EL (cell line): ENCODE measurements around the gene PLA2G4F.
A peak's percentile ranks its signal among the peaks of the same experiment; 100 is the strongest.

Experiments
- DNase-seq: peaks from one replicate; pipeline ENCODE4 v3.0.0-alpha.2; 2016

Gene PLA2G4F

DNA sequence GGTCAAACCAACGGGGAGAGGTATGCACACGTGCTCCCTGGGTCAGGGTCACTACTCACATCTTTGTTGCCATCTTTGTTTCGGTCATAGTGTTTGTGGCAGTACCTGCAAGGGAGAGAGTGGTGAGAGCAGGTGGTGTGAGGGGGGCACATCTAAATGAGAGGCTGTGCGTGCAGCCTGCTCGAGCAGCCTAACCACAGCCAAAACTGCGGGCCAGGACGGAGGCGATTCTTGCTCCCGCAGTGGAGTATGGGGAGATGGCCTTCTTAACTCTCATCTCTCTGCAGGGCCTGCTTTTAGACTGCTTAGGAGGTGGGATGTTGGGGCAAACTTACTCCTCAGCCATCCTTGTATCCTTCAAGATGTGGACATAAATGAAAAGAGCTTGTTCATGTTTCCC is 6.9 kb upstream of the PLA2G4F start:
- no peak for DNase-seq

DNA sequence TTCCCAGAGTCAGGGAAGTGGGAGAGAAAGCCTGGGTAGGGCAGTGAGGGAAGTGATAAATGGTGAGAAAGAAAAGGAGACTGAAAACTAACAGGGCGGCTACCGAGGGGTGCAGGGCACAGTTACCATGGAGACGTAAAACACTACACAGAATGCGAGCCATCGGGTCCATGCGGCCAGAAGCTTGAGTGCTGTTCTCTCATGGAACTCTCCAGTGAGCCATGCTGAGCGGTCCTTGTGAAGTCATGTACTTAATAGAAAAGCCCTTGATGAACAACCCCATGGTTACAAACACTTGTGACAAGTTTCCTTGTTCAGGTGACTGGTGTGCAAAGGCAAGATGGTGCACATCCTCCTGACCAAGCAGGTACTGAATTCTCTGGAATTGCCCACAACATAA is 3.7 kb upstream of the PLA2G4F start:
- no peak for DNase-seq

DNA sequence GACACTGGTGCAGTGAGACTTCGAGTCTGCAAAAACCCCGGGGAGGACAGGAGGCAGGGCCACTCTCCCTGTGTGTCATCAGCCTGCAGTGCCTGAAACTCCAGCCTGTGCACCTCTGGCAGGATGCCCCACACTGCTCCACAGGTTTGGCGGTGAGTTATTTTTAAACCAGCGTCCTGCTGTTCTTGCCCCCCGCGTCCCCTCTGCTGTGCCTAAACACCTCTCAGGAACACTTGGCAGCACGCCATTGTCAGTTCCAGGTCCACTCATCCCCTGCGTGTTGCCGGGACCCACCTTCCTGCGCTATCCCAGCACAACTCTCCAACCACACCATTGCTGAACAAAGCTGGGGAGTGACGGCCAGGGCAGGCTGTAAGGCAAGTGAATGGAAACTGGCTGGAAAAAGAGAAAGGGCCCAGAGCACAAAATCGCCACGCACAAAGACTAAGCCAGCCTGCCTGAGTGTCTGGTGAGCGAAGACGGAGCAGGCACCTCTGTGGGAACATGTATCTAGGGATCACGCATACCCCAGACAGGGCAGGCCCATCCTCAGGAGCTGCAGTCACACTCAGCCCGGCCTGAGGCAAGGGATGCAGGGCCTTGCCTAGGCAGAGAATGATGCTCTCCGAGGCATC is 3.1 kb upstream of the PLA2G4F start:
- no peak for DNase-seq

DNA sequence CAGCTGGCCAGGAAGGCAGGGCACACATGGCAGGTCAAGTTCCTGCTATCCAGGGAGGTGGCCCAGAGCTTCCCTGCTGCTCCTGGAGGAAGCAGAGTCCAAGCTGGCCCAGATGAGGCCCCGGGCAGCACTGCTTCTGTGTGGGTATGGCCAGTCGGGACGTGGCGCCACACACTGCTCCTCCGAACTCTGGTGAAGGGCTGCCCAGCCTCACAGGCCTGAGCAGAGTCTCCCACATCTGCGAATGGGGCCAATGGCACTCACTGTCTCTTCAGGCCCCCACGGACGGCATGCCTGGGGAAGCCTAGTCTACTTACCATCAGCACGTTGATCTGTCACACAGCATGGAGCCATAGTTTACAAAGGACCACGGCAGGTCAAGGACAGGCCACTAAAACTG is 2.5 kb upstream of the PLA2G4F start:
- no peak for DNase-seq

DNA sequence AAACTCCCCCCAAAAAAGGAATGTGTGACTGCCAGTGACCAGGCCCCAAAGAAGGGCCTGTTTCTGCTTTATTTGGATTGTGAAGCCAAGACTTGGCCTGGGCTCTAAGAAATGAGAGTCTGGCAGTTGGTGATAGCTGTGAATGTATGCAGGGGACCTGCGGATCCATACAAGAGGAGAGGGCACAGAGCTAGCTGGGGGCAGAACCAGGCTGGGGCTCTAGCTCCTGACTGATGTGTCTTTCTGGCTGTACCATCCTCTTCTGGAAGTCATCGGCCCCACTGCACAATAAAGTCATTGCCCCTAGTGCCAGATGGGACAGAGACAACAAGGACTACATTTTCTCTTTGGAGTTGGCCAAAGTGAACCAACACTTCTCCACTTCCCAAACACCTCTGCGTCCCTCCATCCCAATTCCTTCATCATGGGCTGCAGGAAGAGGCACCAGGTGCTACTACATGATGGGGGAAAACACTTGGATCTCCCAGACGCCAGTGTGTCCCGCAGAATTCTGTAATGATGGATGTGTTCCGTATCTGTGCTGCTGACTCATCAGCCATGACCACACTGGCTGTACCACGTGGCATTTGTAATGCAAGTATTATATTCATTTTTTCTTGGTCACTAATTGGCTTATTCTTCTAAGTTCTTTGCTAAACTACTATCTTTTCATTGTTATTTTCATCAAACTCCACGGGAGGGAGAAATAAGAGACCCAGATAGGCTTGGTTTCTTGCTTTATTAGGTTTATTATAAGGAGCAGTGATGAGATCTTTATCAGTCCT is 1.7 kb upstream of the PLA2G4F start:
- peak; percentile 59 for DNase-seq

DNA sequence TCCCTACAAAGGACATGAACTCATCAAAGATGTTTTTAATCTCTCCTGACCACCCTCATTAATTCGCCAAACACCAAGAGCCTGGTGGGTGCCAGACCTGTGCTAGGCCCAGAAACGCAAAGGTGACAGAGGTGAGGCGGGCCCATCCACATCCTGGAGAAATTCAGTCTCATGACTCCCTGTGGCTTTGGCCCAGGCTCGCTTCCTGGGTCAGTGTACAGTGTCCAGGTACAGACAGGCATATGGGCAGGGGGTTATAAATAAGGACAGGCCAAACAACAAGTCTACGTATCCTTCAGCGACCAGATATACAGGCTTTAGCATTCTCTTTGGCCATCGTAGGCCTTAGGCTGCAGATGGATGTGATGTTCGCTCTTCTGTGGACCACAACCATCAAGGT is 945 bp upstream of the PLA2G4F start:
- no peak for DNase-seq

DNA sequence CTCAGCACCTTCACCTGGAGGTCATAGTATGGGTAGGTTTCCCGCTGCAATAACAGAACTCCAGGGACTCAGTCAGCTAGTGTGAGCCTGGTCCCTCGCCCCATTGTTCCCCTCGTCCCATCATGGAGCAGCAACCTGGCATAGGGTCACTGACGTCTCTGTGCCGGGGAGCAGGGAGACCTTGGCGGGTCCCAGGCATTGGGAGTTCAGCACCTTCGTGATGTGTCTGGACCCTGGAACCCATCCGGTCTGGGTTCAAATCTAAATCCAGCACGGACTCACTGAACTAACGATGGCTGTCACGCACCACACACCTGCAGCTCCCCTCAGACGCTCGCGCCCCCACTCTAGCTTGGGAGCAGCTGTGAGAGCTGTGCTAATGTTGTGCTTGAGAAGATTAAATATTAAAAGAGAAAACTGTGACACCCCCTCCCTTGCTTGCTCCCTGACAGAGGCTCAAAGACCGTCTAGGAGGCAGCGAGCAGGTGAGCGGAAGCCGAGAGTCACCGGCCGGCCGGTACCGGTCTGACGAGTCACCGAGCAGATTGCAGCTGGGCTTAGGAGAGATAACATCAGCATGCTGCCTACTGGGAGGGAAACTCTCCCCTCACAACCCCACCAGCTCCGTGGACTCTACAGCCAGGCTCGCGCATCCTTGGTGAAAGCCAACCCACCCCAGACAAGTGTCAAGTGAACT is 742 bp downstream of the PLA2G4F start:
- no peak for DNase-seq

DNA sequence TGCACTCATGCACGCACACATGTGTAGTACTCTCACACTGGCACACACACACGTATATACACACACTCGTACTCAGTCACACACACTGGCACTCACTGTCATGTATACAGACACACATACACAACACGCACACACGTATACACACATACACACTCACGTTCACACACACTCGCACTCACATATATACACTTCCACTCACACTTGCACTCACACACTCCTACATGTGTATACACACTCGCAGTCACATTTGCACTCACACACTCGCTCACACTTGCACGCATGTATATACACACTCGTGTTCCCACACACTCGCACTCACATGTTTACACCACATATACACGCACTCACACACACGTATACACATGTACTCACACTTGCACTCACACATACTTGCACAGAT is 1.5 kb downstream of the PLA2G4F start:
- DNase-seq: no peak

DNA sequence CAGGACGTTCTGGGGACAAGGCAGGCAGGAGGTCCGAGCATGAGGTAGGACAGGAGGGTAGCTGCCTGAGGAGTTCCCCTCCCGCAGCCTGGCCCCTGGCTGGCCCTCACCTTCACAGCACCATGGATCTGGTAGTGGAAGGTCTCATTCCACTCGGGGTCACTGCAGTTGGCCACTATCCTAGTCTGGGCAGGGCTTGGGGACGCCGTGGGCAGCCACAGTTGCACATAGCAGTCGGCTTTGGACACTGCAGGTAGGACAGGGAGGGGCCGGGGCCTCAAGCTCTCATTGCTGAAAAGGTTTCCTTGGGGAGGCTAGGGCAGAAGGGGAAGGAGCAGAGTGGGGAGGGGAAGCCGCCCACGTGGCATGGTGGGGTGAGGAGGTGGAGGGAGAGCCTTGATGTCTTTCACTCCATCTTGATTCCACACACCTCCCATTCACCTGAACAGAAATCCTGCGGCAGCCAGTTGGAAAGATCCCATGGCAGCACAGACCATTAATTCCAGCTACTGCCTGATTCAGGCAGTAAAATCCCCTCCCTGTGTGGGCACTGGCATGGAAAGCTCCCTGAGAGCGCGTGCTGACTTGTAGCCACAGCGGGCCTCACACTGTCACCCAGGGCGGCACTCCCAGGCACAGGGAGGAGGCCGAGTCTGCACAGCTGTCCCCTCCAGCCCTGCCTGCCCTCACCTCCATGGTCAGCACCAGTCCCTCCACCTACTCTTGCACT is 2.1 kb downstream of the PLA2G4F start:
- no peak for DNase-seq

DNA sequence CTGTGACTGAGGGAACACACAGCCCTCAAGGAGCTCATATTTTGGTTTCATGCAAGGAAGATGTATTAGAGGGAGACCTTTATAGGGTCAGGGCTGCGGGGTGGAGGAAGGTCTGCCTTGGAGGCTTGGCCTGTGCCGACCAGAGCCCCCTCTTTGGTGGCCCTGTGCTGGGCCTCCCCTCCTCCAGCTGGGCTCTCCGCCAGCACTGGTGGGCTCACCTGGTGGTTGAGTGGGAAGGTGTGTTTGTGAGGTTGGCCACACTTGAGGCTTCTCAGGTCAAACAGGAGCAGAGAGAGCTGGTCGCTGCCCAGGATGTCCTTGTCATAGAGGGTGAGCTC is 2.6 kb downstream of the PLA2G4F start:
- no peak for DNase-seq

DNA sequence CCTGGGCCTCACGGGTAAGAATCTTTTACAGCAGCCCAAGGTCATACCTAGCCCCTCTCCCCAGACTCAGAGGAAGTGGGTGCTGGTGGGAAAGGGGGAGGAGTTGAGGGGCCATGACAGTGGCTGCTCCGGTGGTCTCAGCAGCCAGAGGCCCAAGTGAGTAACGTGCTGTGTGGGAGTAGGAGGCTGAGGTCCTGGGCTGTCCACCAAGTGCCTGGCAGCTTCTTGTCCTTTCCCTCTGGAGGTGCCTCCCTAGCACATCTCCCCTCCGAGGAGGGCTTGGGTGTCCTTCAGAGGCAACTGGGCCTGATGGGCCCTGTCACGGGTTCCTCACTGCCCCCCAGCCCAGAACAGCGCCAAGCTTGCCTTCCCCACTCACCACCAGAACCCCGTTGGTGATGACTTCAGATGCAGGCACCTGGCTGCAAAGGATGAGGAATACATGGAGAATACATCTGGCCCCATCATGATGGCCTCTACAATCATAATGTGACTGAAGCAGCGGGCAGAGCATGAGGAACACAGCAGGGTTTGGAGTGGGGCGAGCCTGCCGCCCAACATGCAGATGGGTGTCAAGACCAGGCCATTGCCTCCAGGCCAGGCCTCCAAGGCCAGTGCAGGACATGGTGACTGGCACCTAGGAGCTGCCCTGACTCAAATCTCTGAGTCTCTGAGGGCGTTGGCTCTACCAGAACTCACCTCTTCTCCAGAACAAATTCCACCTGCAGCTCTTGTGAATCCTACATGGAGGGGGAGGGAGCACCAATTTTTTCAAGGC is 3.3 kb downstream of the PLA2G4F start:
- no peak for DNase-seq

DNA sequence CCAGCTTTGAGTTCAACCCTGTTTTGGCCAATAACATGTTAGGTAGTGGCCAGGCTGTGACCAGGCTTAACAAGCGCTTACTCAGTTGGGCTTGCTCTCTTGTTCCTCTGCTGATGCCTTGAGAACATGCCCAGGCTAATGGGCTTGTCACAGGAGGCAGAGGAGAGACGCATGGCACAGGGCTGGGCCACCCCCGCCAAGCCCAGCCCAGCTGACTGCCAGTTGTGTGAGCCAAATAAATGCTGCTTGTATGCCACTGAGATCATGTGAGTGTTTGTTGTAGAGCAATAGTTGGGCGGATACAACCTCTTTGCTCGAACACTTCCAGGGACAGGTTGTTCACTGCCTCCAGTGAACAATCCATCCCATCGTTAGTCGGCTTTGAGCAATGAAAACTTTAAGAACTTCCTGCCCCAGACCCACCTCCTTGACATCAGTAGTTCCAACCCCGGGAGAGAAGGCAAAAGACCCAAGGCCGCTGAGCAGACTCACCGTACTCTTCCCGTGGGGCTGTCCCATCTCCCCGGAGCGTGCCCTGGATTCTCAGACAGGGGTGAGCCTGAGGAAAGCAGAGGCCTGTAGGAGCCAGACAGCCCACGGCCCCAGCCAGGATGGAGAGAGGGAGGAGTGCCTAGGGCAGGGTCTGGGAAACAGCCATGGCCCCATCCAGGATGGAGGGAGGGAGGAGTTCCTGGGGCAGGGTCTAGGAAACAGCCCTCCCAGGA is 4.1 kb downstream of the PLA2G4F start:
- no peak for DNase-seq

DNA sequence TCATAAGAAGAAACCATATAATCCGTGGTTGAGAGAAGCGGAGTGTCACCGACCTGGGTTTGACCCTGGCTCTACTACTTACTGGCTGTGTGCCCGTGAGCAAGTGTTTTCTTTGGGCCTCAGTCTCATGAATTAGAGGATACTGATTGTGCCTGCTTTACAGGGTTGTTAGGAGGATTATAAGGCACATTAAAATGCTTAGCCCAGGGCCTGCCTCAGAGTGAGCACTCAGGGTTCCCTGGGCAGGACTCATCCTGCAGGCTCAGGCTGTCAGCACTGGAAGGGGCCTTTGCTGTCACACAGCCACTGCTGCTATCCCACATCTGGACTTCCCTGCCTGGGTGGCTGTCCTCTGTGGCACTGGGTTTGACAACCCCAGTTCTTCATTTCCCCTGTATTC is 4.7 kb downstream of the PLA2G4F start:
- no peak for DNase-seq

DNA sequence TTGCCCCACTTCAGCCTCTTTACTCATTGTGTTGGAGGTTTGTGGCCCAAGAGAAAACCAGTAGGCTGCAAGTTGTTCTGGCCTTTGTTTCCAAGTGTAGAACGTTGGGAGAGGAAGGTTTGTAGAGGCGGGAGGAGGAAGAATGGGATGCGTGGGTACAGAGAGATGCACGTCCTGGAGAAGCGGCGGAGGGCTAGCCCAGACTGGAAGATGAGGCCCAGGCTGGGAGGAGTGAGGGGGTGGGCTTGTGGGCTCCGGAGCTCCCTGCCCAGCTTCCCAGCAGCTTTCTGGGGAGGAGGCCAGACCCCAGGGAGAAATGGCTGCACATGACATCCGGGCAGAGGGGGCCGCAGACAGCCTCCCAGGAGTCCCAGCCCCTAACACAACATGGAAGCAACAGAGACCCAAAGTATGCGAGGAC is 5.3 kb downstream of the PLA2G4F start:
- no peak for DNase-seq

DNA sequence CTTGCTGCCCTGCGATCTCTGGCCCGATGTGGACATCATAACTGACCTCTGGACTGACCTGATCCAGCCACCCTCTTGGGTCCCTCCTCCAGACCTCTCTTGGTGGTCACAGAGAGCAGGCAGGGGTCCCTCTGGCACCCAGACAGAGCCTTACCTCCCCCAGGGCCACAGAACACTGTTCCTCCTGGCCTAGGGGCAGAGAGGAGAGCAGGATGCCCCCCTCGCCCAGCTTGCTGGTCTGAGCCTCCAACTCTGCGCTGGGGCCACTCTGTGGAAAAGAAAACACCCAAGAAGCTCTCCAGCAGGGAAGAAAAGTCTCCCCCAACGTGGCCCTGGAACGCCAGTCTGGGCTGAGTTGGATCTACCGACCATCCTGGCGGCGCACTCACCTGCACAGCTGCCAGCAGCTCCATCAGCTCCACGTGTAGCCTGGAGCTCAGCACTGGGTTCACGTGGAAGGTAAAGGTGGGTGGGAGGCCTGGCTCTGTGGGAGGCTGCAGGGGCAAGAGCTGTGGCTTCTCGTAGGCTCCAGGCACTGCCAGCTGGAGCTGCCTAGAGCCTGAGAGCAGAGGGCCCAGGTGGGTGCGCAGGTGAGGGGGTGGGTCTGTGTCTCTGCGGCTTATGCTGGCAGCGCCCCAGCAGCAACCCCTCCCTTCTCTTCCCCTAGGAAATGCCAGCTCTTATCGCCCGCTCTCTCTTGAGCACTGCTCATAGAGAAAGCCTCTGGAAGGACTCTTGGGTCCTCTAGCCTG is 6.0 kb downstream of the PLA2G4F start:
- DNase-seq: no peak

DNA sequence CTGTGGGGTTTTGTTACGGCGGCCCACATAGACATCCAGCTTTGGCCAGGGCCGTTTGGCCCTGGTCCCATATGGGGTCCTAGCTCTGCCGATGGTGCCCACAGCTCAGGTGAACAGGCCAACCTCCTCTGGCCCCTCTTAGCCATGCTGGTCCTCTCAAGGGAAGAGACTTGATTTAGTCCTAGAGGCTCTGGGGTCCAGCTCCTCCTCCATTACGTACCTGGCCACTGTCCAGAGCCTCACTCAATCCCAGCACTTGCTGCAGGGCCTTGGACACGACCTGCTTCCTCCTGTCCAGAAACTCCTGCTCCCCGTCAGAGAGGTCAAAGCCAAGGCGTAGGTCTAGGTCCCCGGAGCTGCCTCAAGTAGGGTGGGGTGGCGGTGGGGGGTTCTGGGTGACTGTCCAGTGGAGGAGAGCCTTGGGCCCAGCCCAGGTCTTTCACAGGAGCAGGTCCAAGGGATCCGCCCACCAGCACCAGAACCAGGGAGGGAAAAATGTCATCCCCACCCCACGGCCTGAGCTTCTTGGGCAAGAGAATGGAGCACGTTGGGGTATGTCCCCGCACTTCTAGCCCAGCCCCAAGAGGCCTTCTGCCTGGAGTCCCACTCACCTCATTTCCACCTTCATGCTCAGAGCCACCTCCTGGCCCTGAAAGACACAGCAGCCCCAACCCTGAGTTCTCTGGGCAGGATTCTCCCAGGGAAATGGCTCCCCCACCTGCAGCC is 6.8 kb downstream of the PLA2G4F start:
- no peak for DNase-seq

DNA sequence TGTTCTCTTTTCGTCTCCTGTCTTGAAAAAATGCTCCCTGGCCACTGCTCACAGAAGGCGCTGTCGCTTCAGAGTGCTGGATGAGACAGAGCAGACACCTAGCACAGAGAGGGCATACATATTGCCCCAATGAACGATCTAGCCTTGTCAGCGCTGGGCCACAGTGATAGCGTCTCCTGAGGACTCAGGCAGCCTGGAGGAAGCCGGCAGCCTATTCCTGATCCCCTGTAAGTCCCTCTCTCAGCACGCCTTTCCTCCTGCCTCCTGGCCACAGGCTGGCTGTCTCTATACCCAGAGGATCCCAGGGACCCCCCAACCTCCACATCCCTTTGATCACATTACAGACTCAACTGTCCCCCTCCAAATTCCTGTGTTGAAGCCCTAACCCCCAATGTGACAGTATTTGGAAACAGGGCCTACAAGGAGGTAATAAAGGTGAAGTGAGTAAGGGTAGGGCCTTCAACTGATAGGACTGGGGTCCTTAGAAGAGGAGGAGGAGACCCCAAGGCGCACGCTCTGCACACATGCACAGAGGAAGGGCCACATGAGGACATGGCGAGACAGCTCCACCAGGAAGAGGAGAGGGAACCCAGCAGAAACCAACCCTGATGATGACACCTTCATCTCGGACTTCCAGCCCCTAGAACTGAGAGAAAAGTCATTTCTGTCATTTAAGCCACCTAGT is 7.5 kb downstream of the PLA2G4F start:
- no peak for DNase-seq

DNA sequence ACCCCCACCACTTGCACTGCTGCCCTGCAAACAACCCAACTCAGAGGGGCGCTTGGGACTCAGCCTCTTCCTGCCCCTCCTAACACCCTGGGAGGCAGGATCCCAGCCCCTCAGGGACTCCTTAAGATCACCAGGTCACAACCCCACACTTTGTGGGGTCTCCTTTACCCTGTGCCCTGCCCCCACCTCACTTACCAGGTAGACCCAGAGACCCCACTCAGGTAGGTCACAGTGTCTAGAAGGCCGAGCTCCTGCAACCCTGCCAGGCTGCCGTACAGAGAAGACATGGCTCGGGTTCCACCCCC is 9.1 kb downstream of the PLA2G4F start:
- DNase-seq: no peak

DNA sequence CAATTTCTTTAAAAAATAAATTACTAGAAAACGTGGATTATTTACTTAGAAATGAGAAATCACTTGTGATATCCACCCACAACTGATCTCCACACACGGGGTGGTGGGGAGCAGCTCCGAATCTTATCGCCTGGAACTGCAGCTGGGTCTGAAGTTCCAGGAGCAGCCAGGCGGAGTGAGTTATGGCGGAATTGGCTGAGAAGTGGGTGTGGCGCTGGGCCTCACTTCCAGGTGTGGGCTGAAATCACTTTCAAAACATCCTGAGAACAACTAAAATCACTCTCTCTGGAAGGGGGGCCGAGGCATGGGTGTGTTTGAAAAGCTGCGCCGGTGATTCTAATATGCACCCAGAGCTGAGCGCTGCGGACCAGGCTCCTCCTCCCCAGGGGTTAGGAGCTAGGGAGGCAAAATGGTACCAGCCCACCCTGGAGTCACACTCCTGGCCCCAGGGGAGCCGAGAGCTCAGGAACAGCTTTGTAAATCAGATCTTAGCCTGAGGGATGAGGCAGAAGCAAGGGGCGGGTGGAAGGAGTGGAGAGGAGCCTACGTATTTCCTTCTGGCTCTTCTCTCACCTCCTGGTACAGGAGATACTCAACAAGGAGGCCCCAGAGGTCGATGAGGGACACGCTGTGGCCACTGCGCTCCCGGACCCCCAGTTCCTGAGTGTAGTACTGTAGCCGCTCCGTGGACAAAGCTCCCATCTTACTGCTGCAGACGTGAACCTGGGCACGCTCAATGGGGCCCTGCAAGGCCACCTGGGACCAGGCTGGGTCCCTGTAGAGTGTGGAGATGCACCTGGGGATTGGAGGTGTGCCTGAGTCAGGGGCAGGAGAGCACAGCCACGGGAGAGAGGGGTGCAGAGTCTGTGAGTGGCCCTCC is 9.6 kb downstream of the PLA2G4F start:
- no peak for DNase-seq
